ENCODE results near the gene LYZL1. TPM values are rescaled to one million over a fixed set of nuclear protein-coding genes. Genes with fewer than 3 reads are reported as not detected.

Gene LYZL1
- total RNA-seq, 2 experiments from 2014 or later = not detected

DNA sequence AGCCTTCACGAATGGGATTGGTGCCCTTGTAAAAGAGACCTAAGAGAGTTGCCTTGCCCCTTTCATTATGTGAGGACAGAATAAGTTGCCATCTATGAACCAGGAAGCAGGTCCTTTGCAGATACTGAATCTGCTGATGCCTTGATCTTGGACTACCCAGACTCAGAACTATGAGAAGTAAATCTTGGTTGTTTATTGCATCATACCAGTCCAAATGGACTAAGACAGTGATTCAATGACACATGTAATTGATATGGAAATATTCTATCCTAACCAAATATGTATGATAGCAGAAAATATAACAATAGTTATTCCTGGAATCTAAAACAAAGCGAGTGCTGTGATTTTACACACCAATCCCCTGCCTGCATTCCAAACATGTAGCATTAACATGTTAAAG lies 17.0 kb upstream of the LYZL1 start:
- no peak overlapping the region for H3K4me3 ChIP-seq (ENCODE audit: low read length)
- no peaks in the 10 kb centered on the region for H3K9me3 Mint-ChIP-seq
- CTCF ChIA-PET = no interaction called here
- no peaks in the 10 kb centered on the region for H3K36me3 ChIP-seq (ENCODE audit: insufficient read depth, low read length)
- H3K27me3 Mint-ChIP-seq = peaks cover 4% of the 10 kb centered on the region
- H3K27me3 ChIP-seq (ENCODE audit: control insufficient read depth in 1 of 2, insufficient read depth in 2 of 2, low read length in 2 of 2) = no peaks in the 10 kb centered on the region
- ATAC-seq (ENCODE audit: poor library complexity) (no peak), DNase-seq (no peak)
- no peaks in the 10 kb centered on the region for H3K36me3 Mint-ChIP-seq (ENCODE audit: low read depth)
- H3K27ac Mint-ChIP-seq = no peak overlapping the region
- POLR2A ChIA-PET = no interaction called here
- H3K4me3 Mint-ChIP-seq = no peak overlapping the region
- H3K4me1 ChIP-seq (ENCODE audit: insufficient read depth, low read length) = no peaks in the 10 kb centered on the region
- H3K27ac ChIP-seq (ENCODE audit: low read depth in 1 of 2, low read length in 2 of 2) = no peak overlapping the region
- H3K4me1 Mint-ChIP-seq (ENCODE audit: low read depth) = no peaks in the 10 kb centered on the region
- TF ChIP-seq, protein P1, sequence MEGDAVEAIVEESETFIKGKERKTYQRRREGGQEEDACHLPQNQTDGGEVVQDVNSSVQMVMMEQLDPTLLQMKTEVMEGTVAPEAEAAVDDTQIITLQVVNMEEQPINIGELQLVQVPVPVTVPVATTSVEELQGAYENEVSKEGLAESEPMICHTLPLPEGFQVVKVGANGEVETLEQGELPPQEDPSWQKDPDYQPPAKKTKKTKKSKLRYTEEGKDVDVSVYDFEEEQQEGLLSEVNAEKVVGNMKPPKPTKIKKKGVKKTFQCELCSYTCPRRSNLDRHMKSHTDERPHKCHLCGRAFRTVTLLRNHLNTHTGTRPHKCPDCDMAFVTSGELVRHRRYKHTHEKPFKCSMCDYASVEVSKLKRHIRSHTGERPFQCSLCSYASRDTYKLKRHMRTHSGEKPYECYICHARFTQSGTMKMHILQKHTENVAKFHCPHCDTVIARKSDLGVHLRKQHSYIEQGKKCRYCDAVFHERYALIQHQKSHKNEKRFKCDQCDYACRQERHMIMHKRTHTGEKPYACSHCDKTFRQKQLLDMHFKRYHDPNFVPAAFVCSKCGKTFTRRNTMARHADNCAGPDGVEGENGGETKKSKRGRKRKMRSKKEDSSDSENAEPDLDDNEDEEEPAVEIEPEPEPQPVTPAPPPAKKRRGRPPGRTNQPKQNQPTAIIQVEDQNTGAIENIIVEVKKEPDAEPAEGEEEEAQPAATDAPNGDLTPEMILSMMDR (IDR thresholded peaks at IDR 0.05) = no peak
- no peaks in the 10 kb centered on the region for H3K9me3 ChIP-seq (ENCODE audit: control insufficient read depth in 1 of 2, insufficient read depth in 1 of 2, low read length in 2 of 2)
- intact Hi-C loops (cut with DNase I, micrococcal nuclease) = no loop called here

DNA sequence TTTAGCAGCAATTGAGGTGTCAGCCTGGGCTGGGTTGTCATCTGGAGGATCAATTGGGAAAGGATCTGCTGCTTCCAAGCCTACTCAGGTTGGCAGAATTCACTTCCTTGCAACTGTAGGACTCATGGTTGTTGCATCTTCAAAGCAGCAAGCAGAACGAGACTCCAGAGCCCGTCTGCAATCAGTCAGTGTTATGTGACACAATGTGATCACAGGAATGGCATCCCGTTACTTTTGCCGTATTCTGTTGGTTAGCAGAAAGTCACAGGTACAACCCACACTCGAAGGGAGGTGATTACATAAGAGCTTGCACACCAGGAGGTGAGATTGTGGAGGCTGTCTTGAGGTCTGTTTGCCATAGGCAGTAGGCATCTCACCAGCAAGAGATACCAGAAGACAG lies 15.4 kb upstream of the LYZL1 start:
- ATAC-seq (ENCODE audit: poor library complexity) = no peak
- Mint-ChIP-seq H3K9me3 (no peaks in the 10 kb centered on the region), H3K36me3 (ENCODE audit: low read depth) (no peaks in the 10 kb centered on the region), H3K27ac (no peak overlapping the region), H3K4me1 (ENCODE audit: low read depth) (no peaks in the 10 kb centered on the region), H3K27me3 (peaks cover 4% of the 10 kb centered on the region), H3K4me3 (no peak overlapping the region)
- Histone ChIP-seq H3K4me1 (ENCODE audit: insufficient read depth, low read length) (no peaks in the 10 kb centered on the region), H3K27ac (ENCODE audit: low read depth in 1 of 2, low read length in 2 of 2) (no peak overlapping the region), H3K27me3 (ENCODE audit: control insufficient read depth in 1 of 2, insufficient read depth in 2 of 2, low read length in 2 of 2) (no peaks in the 10 kb centered on the region), H3K4me3 (ENCODE audit: low read length) (no peak overlapping the region), H3K9me3 (ENCODE audit: control insufficient read depth in 1 of 2, insufficient read depth in 1 of 2, low read length in 2 of 2) (no peaks in the 10 kb centered on the region), H3K36me3 (ENCODE audit: insufficient read depth, low read length) (no peaks in the 10 kb centered on the region)
- no peak for DNase-seq
- POLR2A ChIA-PET = no interaction called here
- TF ChIP-seq, protein P1 (IDR thresholded peaks at IDR 0.05) = no peak
- intact Hi-C loops (cut with DNase I, micrococcal nuclease) = no loop called here
- CTCF ChIA-PET = no interaction called here

DNA sequence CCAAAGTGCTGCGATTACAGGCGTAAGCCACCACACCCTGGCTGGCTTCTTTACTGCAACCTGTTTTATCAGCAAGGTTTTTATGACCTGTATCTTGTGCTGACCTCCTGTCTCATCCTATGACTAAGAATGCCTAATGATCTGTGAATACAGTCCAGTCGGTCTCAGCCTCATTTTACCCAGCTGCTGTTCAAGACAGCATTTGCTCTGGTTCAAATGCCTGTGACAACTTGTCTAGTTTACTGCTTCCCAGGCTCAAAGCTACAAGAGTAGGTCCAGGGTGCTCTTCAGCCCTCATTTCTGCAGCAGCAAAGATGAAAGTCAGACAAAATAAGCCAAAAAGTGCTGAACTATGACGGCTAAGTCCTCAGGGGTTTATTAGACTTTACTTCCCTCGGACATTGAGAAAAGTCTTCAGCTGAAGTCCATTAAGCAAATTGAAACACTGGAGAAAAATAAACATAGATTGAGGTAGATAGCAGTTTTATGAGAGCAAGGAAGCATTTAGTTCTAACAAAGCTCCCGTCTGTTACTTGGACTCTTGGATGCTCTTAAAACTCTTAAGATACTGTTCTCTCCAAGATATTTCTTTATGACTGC lies 12.5 kb upstream of the LYZL1 start:
- Histone ChIP-seq H3K36me3 (ENCODE audit: insufficient read depth, low read length) (no peaks in the 10 kb centered on the region), H3K4me3 (ENCODE audit: low read length) (no peak overlapping the region), H3K4me1 (ENCODE audit: insufficient read depth, low read length) (no peaks in the 10 kb centered on the region), H3K27me3 (ENCODE audit: control insufficient read depth in 1 of 2, insufficient read depth in 2 of 2, low read length in 2 of 2) (no peaks in the 10 kb centered on the region), H3K9me3 (ENCODE audit: control insufficient read depth in 1 of 2, insufficient read depth in 1 of 2, low read length in 2 of 2) (no peaks in the 10 kb centered on the region), H3K27ac (ENCODE audit: low read depth in 1 of 2, low read length in 2 of 2) (no peak overlapping the region)
- no peaks in the 10 kb centered on the region for H3K36me3 Mint-ChIP-seq (ENCODE audit: low read depth)
- intact Hi-C loops (cut with DNase I, micrococcal nuclease) = no loop called here
- ATAC-seq (ENCODE audit: poor library complexity) (no peak), DNase-seq (no peak)
- H3K9me3 Mint-ChIP-seq = peaks cover under 1% of the 10 kb centered on the region
- H3K4me1 Mint-ChIP-seq (ENCODE audit: low read depth) = no peaks in the 10 kb centered on the region
- no peak overlapping the region for H3K27ac Mint-ChIP-seq
- ChIA-PET CTCF (no interaction called here), POLR2A (no interaction called here)
- TF ChIP-seq, protein P1 (IDR thresholded peaks at IDR 0.05) = no peak
- peaks cover 4% of the 10 kb centered on the region for H3K27me3 Mint-ChIP-seq
- H3K4me3 Mint-ChIP-seq = no peak overlapping the region

Measured in CD4-positive, alpha-beta T cell (primary cell).